Activated CD4-positive, alpha-beta memory T cell treated with anti-CD3 and anti-CD28 coated beads for 36 hours (primary cell): Measurements from ENCODE around the gene HS3ST5. TPM values are rescaled to one million over a fixed set of nuclear protein-coding genes. Genes with fewer than 3 reads are reported as not detected.
"Not testable (repeated sequence)": the region's sequence is repeated elsewhere in the genome, so short reads cannot be mapped to it uniquely, and the experiment has no call there.

Experiments used
- CTCF ChIA-PET: fragments of 350-600 bp; sonication (Branson Sonifier 250); formaldehyde crosslinking; loops from one replicate; lab custom pipeline; 2021; ENCODE audit warnings: antibody characterized with exemption, inconsistent platforms; lab: Charles Lee
- POLR2A ChIA-PET: fragments of 350-600 bp; sonication (Branson Sonifier 250); formaldehyde crosslinking; loops from one replicate; lab custom pipeline; 2021; ENCODE audit warnings: antibody characterized with exemption; lab: Charles Lee
- DNase-seq: peaks from one replicate; pipeline ENCODE4 v3.0.0-alpha.2; 2020
- H3K27ac Mint-ChIP-seq: one replicate; pipeline ENCODE4 v1.8.0; 2021; ENCODE audit warnings: mixed read lengths
- H3K27me3 Mint-ChIP-seq: one replicate; pipeline ENCODE4 v1.8.0; 2021; ENCODE audit warnings: mixed read lengths
- H3K36me3 Mint-ChIP-seq: one replicate; pipeline ENCODE4 v1.8.0; 2021; ENCODE audit warnings: mixed read lengths
- H3K4me1 Mint-ChIP-seq: one replicate; pipeline ENCODE4 v1.8.0; 2021; ENCODE audit warnings: low read depth, mixed read lengths
- H3K4me3 Mint-ChIP-seq: one replicate; pipeline ENCODE4 v1.8.0; 2021; ENCODE audit warnings: mild to moderate bottlenecking, mixed read lengths
- H3K9me3 Mint-ChIP-seq: one replicate; pipeline ENCODE4 v1.8.0; 2021; ENCODE audit warnings: mixed read lengths
- intact Hi-C: fragments of 100-400 bp; cut with micrococcal nuclease; formaldehyde crosslinking; loops from one replicate; pipeline ENCODE4 v1.15.1; 2023
- total RNA-seq, 2 experiments: library from RNA; stranded (reverse); gene quantifications; one replicate each; pipeline ENCODE4 v1.2.3, GENCODE V29; 2021

Gene HS3ST5
- total RNA-seq, 2 experiments from 2014 or later = not detected

GRCh38 chr6:114033606-114034005, 309.2 kb downstream of the HS3ST5 start:
- Mint-ChIP-seq H3K27me3 (peaks cover 10% of the 10 kb centered on the region), H3K4me3 (no peak overlapping the region), H3K27ac (no peak overlapping the region), H3K36me3 (no peaks in the 10 kb centered on the region), H3K4me1 (no peaks in the 10 kb centered on the region), H3K9me3 (no peaks in the 10 kb centered on the region)
- DNase-seq = no peak
- CTCF ChIA-PET = no interaction called here
- intact Hi-C loops = no loop called here
- POLR2A ChIA-PET = no interaction called here

GRCh38 chr6:114032721-114033120, 310.1 kb downstream of the HS3ST5 start:
- POLR2A ChIA-PET = no interaction called here
- no peaks in the 10 kb centered on the region for H3K36me3 Mint-ChIP-seq
- CTCF ChIA-PET = no interaction called here
- H3K4me3 Mint-ChIP-seq = no peak overlapping the region
- intact Hi-C loops = no loop called here
- H3K4me1 Mint-ChIP-seq = no peaks in the 10 kb centered on the region
- H3K9me3 Mint-ChIP-seq = no peaks in the 10 kb centered on the region
- H3K27me3 Mint-ChIP-seq = peaks cover 10% of the 10 kb centered on the region
- H3K27ac Mint-ChIP-seq = no peak overlapping the region
- DNase-seq = no peak

- Mint-ChIP-seq H3K36me3 (no peaks in the 10 kb centered on the region), H3K27ac (no peak overlapping the region), H3K9me3 (no peaks in the 10 kb centered on the region), H3K27me3 (peaks cover 7% of the 10 kb centered on the region), H3K4me1 (no peaks in the 10 kb centered on the region), H3K4me3 (no peak overlapping the region)
- ChIA-PET POLR2A (no interaction called here), CTCF (no interaction called here)
- no peak for DNase-seq
- intact Hi-C loops = no loop called here
These were observed 312.1 kb downstream of the HS3ST5 start for GRCh38 chr6:114030767-114031166.

GRCh38 chr6:114024746-114025145, 318.1 kb downstream of the HS3ST5 start:
- DNase-seq = no peak
- intact Hi-C loops = no loop called here
- ChIA-PET CTCF (interaction anchor here (0.6 to 1.9 kb wide), 3 partner anchors 17 to 46 kb away, joined by 3 to 4 read pairs (median 3); no protein-coding TSS in a partner anchor), POLR2A (no interaction called here)
- Mint-ChIP-seq H3K9me3 (no peaks in the 10 kb centered on the region), H3K27ac (no peak overlapping the region), H3K4me1 (no peaks in the 10 kb centered on the region), H3K36me3 (no peaks in the 10 kb centered on the region), H3K4me3 (no peak overlapping the region), H3K27me3 (peaks cover 1% of the 10 kb centered on the region)

- H3K27ac Mint-ChIP-seq = no peak overlapping the region
- peaks cover 1% of the 10 kb centered on the region for H3K27me3 Mint-ChIP-seq
- no peak overlapping the region for H3K4me3 Mint-ChIP-seq
- DNase-seq = no peak
- ChIA-PET POLR2A (no interaction called here), CTCF (no interaction called here)
- no peaks in the 10 kb centered on the region for H3K4me1 Mint-ChIP-seq
- no peaks in the 10 kb centered on the region for H3K36me3 Mint-ChIP-seq
- no peaks in the 10 kb centered on the region for H3K9me3 Mint-ChIP-seq
- intact Hi-C loops = no loop called here
These were observed 322.6 kb downstream of the HS3ST5 start for GRCh38 chr6:114020196-114020595.

- H3K27ac Mint-ChIP-seq, CTCF ChIA-PET, H3K36me3 Mint-ChIP-seq, H3K4me3 Mint-ChIP-seq, POLR2A ChIA-PET, H3K4me1 Mint-ChIP-seq, DNase-seq, intact Hi-C loops, H3K27me3 Mint-ChIP-seq, H3K9me3 Mint-ChIP-seq: not testable (repeated sequence)
These were observed 325.7 kb downstream of the HS3ST5 start for GRCh38 chr6:114017146-114017545.

GRCh38 chr6:114014106-114014505, 328.7 kb downstream of the HS3ST5 start:
- H3K36me3 Mint-ChIP-seq, DNase-seq, H3K4me1 Mint-ChIP-seq, intact Hi-C loops, H3K9me3 Mint-ChIP-seq, H3K4me3 Mint-ChIP-seq, H3K27ac Mint-ChIP-seq, H3K27me3 Mint-ChIP-seq, CTCF ChIA-PET, POLR2A ChIA-PET: not testable (repeated sequence)

- DNase-seq = peak; percentile 19
- Mint-ChIP-seq H3K4me1 (peaks cover 19% of the 10 kb centered on the region), H3K27ac (peak overlapping the region; percentile 75)
- H3K9me3 Mint-ChIP-seq, H3K27me3 Mint-ChIP-seq, POLR2A ChIA-PET, H3K4me3 Mint-ChIP-seq, H3K36me3 Mint-ChIP-seq, intact Hi-C loops, CTCF ChIA-PET: not testable (repeated sequence)
These were observed 331.3 kb downstream of the HS3ST5 start for GRCh38 chr6:114011486-114011885.

GRCh38 chr6:114010540-114010939, 332.3 kb downstream of the HS3ST5 start:
- POLR2A ChIA-PET = no interaction called here
- Mint-ChIP-seq H3K4me3 (no peak overlapping the region), H3K27ac (no peak overlapping the region), H3K4me1 (peaks cover 19% of the 10 kb centered on the region), H3K27me3 (peaks cover 8% of the 10 kb centered on the region), H3K9me3 (no peaks in the 10 kb centered on the region), H3K36me3 (no peaks in the 10 kb centered on the region)
- intact Hi-C loops = no loop called here
- no peak for DNase-seq
- CTCF ChIA-PET = no interaction called here

GRCh38 chr6:114009192-114009591, 333.6 kb downstream of the HS3ST5 start:
- Mint-ChIP-seq H3K9me3 (peaks cover 3% of the 10 kb centered on the region), H3K4me3 (no peak overlapping the region), H3K27me3 (peaks cover 14% of the 10 kb centered on the region), H3K36me3 (peaks cover 1% of the 10 kb centered on the region), H3K4me1 (peaks cover 19% of the 10 kb centered on the region), H3K27ac (no peak overlapping the region)
- intact Hi-C loops = no loop called here
- ChIA-PET CTCF (no interaction called here), POLR2A (no interaction called here)
- DNase-seq = no peak

- no peak for DNase-seq
- Mint-ChIP-seq H3K4me1 (peaks cover 19% of the 10 kb centered on the region), H3K27me3 (peaks cover 17% of the 10 kb centered on the region), H3K4me3 (no peak overlapping the region), H3K27ac (no peak overlapping the region), H3K36me3 (peaks cover 1% of the 10 kb centered on the region), H3K9me3 (peaks cover 3% of the 10 kb centered on the region)
- ChIA-PET POLR2A (no interaction called here), CTCF (no interaction called here)
- intact Hi-C loops = no loop called here
These were observed 334.5 kb downstream of the HS3ST5 start for GRCh38 chr6:114008331-114008730.

GRCh38 chr6:114007516-114007915, 335.3 kb downstream of the HS3ST5 start:
- intact Hi-C loops = no loop called here
- peaks cover 3% of the 10 kb centered on the region for H3K9me3 Mint-ChIP-seq
- H3K27ac Mint-ChIP-seq = no peak overlapping the region
- POLR2A ChIA-PET = no interaction called here
- CTCF ChIA-PET = interaction anchor here (0.9 kb wide), 1 partner anchor 18 kb away, joined by 3 read pairs; no protein-coding TSS in a partner anchor
- peaks cover 19% of the 10 kb centered on the region for H3K4me1 Mint-ChIP-seq
- peaks cover 21% of the 10 kb centered on the region for H3K27me3 Mint-ChIP-seq
- H3K36me3 Mint-ChIP-seq = peaks cover 1% of the 10 kb centered on the region
- no peak overlapping the region for H3K4me3 Mint-ChIP-seq
- peak; percentile 35 for DNase-seq
